ENCODE results near the gene TMED10.

Gene TMED10

GRCh38 chr14:75200451-75200850, 24.0 kb upstream of the TMED10 start:
- no peaks in the 10 kb centered on the region for H3K36me3 ChIP-seq (ENCODE audit: control insufficient read depth in 2 of 2, insufficient read depth in 1 of 2, low read length in 2 of 2)
- no peaks in the 10 kb centered on the region for H3K9me3 ChIP-seq (ENCODE audit: control insufficient read depth, insufficient read depth, low read depth, low read length)
- ChIA-PET POLR2A (no interaction called here), CTCF (interaction anchor here (0.7 kb wide), 1 partner anchor 33 kb away, joined by 3 read pairs; no protein-coding TSS in a partner anchor)
- no peaks in the 10 kb centered on the region for H3K4me1 ChIP-seq (ENCODE audit: control insufficient read depth, insufficient read depth, low read length)
- no peak overlapping the region for H3K4me3 ChIP-seq (ENCODE audit: low read depth, low read length)
- no peak for TF ChIP-seq ZIC2 (tag by site-specific recombination; IDR thresholded peaks at IDR 0.05)
- H3K27ac ChIP-seq (ENCODE audit: extremely low read depth, low read depth, low read length), result no peak overlapping the region

GRCh38 chr14:75198291-75198933, 22.0 kb upstream of the TMED10 start:
- no peak overlapping the region for H3K27ac ChIP-seq (ENCODE audit: extremely low read depth, low read depth, low read length)
- H3K9me3 ChIP-seq (ENCODE audit: control insufficient read depth, insufficient read depth, low read depth, low read length), result no peaks in the 10 kb centered on the region
- CTCF ChIA-PET, result no interaction called here
- no peak overlapping the region for H3K4me3 ChIP-seq (ENCODE audit: low read depth, low read length)
- H3K36me3 ChIP-seq (ENCODE audit: control insufficient read depth in 2 of 2, insufficient read depth in 1 of 2, low read length in 2 of 2), result no peaks in the 10 kb centered on the region
- POLR2A ChIA-PET, result no interaction called here
- TF ChIP-seq BCL6B (tag by site-specific recombination; IDR thresholded peaks at IDR 0.05), result no peak
- TF ChIP-seq ZNF211 (tag by site-specific recombination; IDR thresholded peaks at IDR 0.05; ENCODE audit: low read depth), result no peak
- no peak for TF ChIP-seq ZNF214 (tag by site-specific recombination; IDR thresholded peaks at IDR 0.05; ENCODE audit: borderline replicate concordance)
- no peak for TF ChIP-seq ZNF529 (tag by site-specific recombination; IDR thresholded peaks at IDR 0.05; ENCODE audit: insufficient replicate concordance)
- no peak for TF ChIP-seq ZNF10 (tag by site-specific recombination; IDR thresholded peaks at IDR 0.05)
- TF ChIP-seq ZNF148 (tag by site-specific recombination; IDR thresholded peaks at IDR 0.05; ENCODE audit: borderline replicate concordance), result no peak
- no peak for TF ChIP-seq YY2 (tag by site-specific recombination; IDR thresholded peaks at IDR 0.05)
- TF ChIP-seq ZNF169 (tag by site-specific recombination; IDR thresholded peaks at IDR 0.05), result no peak
- no peak for TF ChIP-seq ZNF324 (tag by site-specific recombination; IDR thresholded peaks at IDR 0.05)
- no peak for TF ChIP-seq ZNF362 (tag by site-specific recombination; IDR thresholded peaks at IDR 0.05)
- TF ChIP-seq ZSCAN18 (tag by site-specific recombination; IDR thresholded peaks at IDR 0.05), result no peak
- TF ChIP-seq ZNF140 (tag by site-specific recombination; IDR thresholded peaks at IDR 0.05), result no peak
- TF ChIP-seq ZNF518A (tag by site-specific recombination; conservative IDR thresholded peaks at IDR 0.05; ENCODE audit: low read depth), result no peak
- TF ChIP-seq RBAK (tag by site-specific recombination; IDR thresholded peaks at IDR 0.05), result no peak
- no peak for TF ChIP-seq ZNF175 (tag by site-specific recombination; IDR thresholded peaks at IDR 0.05)
- TF ChIP-seq SETDB1 (IDR thresholded peaks at IDR 0.05; ENCODE audit: insufficient read length, low read length), result no peak
- no peaks in the 10 kb centered on the region for H3K4me1 ChIP-seq (ENCODE audit: control insufficient read depth, insufficient read depth, low read length)
